HG02610 (cell line): ENCODE measurements around the gene EFNA5.
"Not testable (repeated sequence)": the region's sequence is repeated elsewhere in the genome, so short reads cannot be mapped to it uniquely, and the experiment has no call there.

ENCODE experiments used
- ATAC-seq: cut with Tn5 transposase; IDR thresholded peaks from one replicate; pipeline ENCODE4 v1.9.1; 2021; ENCODE audit warnings: mild to moderate bottlenecking, moderate library complexity; ENCODE audit not compliant: unreplicated experiment

EFNA5 gene

DNA sequence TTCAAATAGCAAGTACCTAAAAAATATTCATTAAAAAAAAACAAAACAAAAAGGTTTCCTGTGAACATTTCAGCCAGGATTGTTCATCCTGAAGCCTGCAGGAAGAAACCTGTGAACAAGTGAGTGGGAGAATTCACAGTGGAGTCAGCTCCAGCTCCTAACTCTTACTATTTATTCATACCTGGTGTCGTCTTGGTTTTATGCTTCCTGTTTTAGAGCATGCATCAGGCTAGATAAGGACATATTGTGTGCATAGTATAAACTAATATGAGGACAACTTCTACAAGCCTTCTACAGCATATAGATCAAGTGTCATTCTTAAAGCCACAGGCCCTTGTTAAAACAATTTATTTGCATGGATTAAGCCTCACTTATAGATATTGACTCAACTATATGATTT, 169.9 kb downstream of the EFNA5 start:
- ATAC-seq = no peak

- no peak for ATAC-seq
These were observed 170.4 kb downstream of the EFNA5 start for GRCh38 chr5:107500347-107500746.

DNA sequence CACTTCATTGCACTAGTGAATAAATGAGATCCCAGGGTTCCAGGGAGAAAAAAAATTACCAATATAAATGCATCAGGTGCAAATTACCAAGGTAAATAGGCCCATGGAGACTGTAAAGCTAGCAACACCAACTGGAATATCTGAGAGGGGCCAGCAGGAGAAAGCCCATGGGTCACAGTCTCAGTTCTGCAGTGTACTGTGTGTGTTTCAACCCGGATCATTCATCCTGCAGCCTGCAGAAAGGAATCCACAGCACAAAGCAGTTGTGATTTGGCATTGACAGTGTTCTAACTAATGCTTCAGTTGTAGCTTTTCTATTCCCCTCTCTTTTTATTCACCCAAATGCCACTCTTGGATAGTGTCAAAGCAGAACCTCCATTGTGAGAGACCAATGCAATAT, 171.0 kb downstream of the EFNA5 start:
- ATAC-seq = no peak

- no peak for ATAC-seq
These were observed 171.5 kb downstream of the EFNA5 start for GRCh38 chr5:107499237-107499636.

- ATAC-seq = no peak
These were observed 174.3 kb downstream of the EFNA5 start for GRCh38 chr5:107496466-107496865.

- ATAC-seq = not testable (repeated sequence)
These were observed 176.6 kb downstream of the EFNA5 start for GRCh38 chr5:107494129-107494528.

GRCh38 chr5:107487056-107487542, 183.6 kb downstream of the EFNA5 start:
- ATAC-seq = no peak

GRCh38 chr5:107486489-107486888, 184.2 kb downstream of the EFNA5 start:
- ATAC-seq = peak; percentile 91

DNA sequence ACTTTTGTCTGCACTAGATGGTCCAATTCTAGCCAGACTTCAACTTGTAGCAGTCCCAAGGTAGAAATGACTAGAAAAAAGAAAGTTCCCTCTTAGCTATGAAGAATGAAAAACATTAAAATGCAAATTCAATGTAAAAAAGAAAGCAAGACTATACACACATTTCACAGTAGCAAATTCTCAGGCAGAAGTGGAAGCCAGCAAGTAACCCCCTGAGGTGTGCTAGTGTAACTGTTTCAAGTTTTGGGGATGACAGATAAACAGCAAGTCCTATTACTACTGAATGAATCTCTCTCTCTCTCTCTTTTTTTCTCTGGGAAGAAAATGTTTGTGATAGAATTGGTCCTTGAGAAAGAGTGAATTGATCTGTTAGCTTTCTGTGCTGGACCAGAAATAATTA, 185.6 kb downstream of the EFNA5 start:
- ATAC-seq = peak; percentile 61

GRCh38 chr5:107484281-107484680, 186.5 kb downstream of the EFNA5 start:
- no peak for ATAC-seq

- ATAC-seq = peak; percentile 43
These were observed 187.3 kb downstream of the EFNA5 start for GRCh38 chr5:107483231-107484024.

GRCh38 chr5:107478068-107478641, 192.6 kb downstream of the EFNA5 start:
- no peak for ATAC-seq

- ATAC-seq = no peak
These were observed 193.2 kb downstream of the EFNA5 start for GRCh38 chr5:107477492-107477891.

DNA sequence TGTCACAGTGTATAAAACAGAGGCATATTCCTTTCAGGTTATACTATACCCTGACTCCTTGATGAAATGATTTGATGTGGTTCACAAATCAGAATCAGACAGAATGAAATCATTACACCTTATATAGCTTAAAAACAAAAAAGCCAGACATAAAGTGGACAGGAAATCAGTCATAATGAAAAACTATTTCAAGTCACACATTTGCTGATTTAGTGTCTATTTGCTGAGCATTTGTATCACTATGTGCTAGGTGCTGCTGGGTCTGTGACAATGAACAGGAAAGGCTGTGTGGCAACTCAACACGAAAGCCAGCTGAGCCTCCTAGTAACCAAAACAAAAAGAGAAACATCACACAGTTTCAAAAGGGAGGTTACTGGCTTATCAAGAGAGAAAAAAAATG, 194.0 kb downstream of the EFNA5 start:
- peak; percentile 91 for ATAC-seq

- ATAC-seq = peak; percentile 74
These were observed 195.8 kb downstream of the EFNA5 start for GRCh38 chr5:107474716-107475489.

GRCh38 chr5:107474361-107474715, 196.4 kb downstream of the EFNA5 start:
- ATAC-seq = no peak

DNA sequence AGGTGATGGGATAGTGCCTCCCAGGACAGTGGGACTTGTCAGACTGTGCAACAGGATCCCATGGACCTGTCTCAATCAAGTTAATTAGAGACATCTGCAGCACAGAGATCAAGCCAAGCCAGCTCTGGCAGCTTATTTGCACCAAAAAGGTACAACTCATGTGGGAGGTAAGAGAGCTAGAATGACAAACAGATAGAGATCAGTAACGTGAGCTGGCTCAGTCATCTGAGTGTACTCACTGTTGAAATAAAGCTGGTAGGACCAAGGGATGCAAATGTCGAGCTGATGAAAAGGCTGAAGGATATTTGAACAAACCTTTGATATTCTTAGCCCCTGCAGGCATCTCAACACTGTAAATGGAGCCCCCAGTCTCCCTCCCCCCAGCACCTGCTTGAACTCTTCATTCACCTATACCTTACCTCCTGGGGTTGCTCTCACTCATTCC, 198.1 kb downstream of the EFNA5 start:
- ATAC-seq = no peak

- no peak for ATAC-seq
These were observed 200.5 kb downstream of the EFNA5 start for GRCh38 chr5:107470295-107470582.

- peak; percentile 24 for ATAC-seq
These were observed 201.0 kb downstream of the EFNA5 start for GRCh38 chr5:107469485-107470294.

GRCh38 chr5:107469064-107469463, 201.7 kb downstream of the EFNA5 start:
- no peak for ATAC-seq

DNA sequence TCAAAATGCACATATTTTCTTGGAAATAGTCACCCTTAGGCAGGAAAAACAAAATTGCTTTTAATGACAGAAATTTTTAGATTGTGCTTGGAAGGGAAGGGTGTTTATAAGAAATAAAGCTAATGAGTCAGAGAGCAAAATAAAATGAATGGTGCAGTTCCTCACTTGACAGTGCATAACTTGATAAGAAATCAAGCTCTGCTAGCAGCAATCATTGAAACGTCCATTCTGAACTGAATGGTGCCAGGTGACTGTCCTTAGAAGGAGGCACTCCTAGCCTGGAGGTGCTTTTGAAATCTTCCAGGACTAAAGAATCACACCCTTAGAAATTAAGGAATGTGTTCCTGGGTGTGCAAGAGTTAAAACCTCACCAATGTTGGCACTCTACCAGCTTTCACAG, 202.5 kb downstream of the EFNA5 start:
- ATAC-seq = no peak
